Ishikawa (cell line): ENCODE results near the gene CHST15.

Experiments used
- CEBPB ChIP-seq: IDR thresholded peaks from 2 replicates; pipeline ENCODE4 v1.6.1; 2012
- EP300 ChIP-seq: IDR thresholded peaks from 2 replicates; pipeline ENCODE4 v1.6.1; 2012; ENCODE audit warnings: borderline replicate concordance
- REST ChIP-seq: IDR thresholded peaks from 2 replicates; pipeline ENCODE4 v1.6.1; 2012; ENCODE audit warnings: low read depth, mild to moderate bottlenecking
- TCF12 ChIP-seq: IDR thresholded peaks from 2 replicates; pipeline ENCODE4 v1.6.1; 2012; ENCODE audit warnings: low read depth
- TEAD4 ChIP-seq: IDR thresholded peaks from 2 replicates; pipeline ENCODE4 v1.6.1; 2012
- USF1 ChIP-seq: IDR thresholded peaks from 2 replicates; pipeline ENCODE4 v1.6.1; 2012
- ZBTB7A ChIP-seq: IDR thresholded peaks from 2 replicates; pipeline ENCODE4 v1.6.1; 2012; ENCODE audit warnings: low read depth

- TF ChIP-seq EP300 (no peak), REST (no peak), TEAD4 (no peak), CEBPB (no peak), ZBTB7A (no peak), TCF12 (no peak), USF1 (no peak)
Measured at GRCh38 chr10:124057601-124058000, 35.8 kb downstream of the CHST15 start.
